CD4-positive, alpha-beta memory T cell (primary cell): ENCODE measurements around the gene NUDT2. TPM values are rescaled to one million over a fixed set of nuclear protein-coding genes. Genes with fewer than 3 reads are reported as not detected.

Experiments
- CTCF ChIA-PET: fragments of 350-600 bp; sonication (Branson Sonifier 250); formaldehyde crosslinking; loops from one replicate; lab custom pipeline; 2021; ENCODE audit warnings: inconsistent platforms; ENCODE audit not compliant: partially characterized antibody; lab: Charles Lee
- POLR2A ChIA-PET: fragments of 350-600 bp; sonication (Branson Sonifier 250); formaldehyde crosslinking; loops from one replicate; lab custom pipeline; 2021; ENCODE audit not compliant: partially characterized antibody; lab: Charles Lee
- DNase-seq, 5 donors: peaks; one replicate each; pipeline versions ENCODE4 v3.0.0 to v3.0.0-alpha.2; 2020 to 2022; ENCODE audit warnings: mixed read lengths in 1 of 5
- H3K27ac ChIP-seq: one replicate; pipeline ENCODE4 v1.7.0; 2013; ENCODE audit warnings: low read depth, low read length
- H3K27me3 ChIP-seq: 2 replicates; pipeline ENCODE4 v1.7.0; 2013; ENCODE audit warnings: mild to moderate bottlenecking, low read length, moderate library complexity; ENCODE audit not compliant: insufficient read depth
- H3K36me3 ChIP-seq: 2 replicates; pipeline ENCODE4 v1.7.0; 2013; ENCODE audit warnings: mild to moderate bottlenecking, low read length, moderate library complexity; ENCODE audit not compliant: insufficient read depth
- H3K4me1 ChIP-seq: 2 replicates; pipeline ENCODE4 v1.7.0; 2013; ENCODE audit warnings: mild to moderate bottlenecking, low read length, moderate library complexity; ENCODE audit not compliant: insufficient read depth
- H3K4me3 ChIP-seq, 2 donors: one replicate each; pipeline ENCODE4 v1.7.0; 2013; ENCODE audit warnings: low read length in 2 of 2, mild to moderate bottlenecking in 1 of 2
- H3K9me3 ChIP-seq, 2 donors: one replicate each; pipeline ENCODE4 v1.7.0; 2013; ENCODE audit warnings: low read length in 2 of 2, control low read depth in 1 of 2; ENCODE audit not compliant: control insufficient read depth in 1 of 2
- H3K27ac Mint-ChIP-seq, 7 donors: one replicate each; pipeline ENCODE4 v1.8.0; 2020 to 2021; ENCODE audit warnings: mixed read lengths in 7 of 7, mild to moderate bottlenecking in 6 of 7, inconsistent platforms in 3 of 7, moderate library complexity in 3 of 7
- H3K27me3 Mint-ChIP-seq, 2 donors: one replicate each; pipeline ENCODE4 v1.8.0; 2020 to 2021; ENCODE audit warnings: mixed read lengths in 2 of 2
- H3K36me3 Mint-ChIP-seq, 2 donors: one replicate each; pipeline ENCODE4 v1.8.0; 2020 to 2021; ENCODE audit warnings: mixed read lengths in 2 of 2, inconsistent platforms in 1 of 2, mild to moderate bottlenecking in 1 of 2
- H3K4me1 Mint-ChIP-seq, 4 donors: one replicate each; pipeline ENCODE4 v1.8.0; 2020 to 2021; ENCODE audit warnings: mixed read lengths in 4 of 4, mild to moderate bottlenecking in 1 of 4
- H3K4me3 Mint-ChIP-seq, 8 donors: one replicate each; pipeline ENCODE4 v1.8.0; 2020 to 2021; ENCODE audit warnings: mixed read lengths in 8 of 8, mild to moderate bottlenecking in 7 of 8, moderate library complexity in 6 of 8, inconsistent platforms in 3 of 8
- H3K9me3 Mint-ChIP-seq, 8 donors: one replicate each; pipeline ENCODE4 v1.8.0; 2020 to 2021; ENCODE audit warnings: mixed read lengths in 8 of 8, mild to moderate bottlenecking in 5 of 8, inconsistent platforms in 3 of 8, moderate library complexity in 1 of 8
- intact Hi-C: fragments of 100-400 bp; cut with micrococcal nuclease; formaldehyde crosslinking; loops from one replicate; pipeline ENCODE4 v1.15.1; 2023
- polyA plus RNA-seq, 2 donors: library from polyadenylated mRNA; unstranded; fragments of 300-500 nt; fragmentation: Illumina TruSeq; gene quantifications; one replicate each; pipeline ENCODE4 v1.2.3, GENCODE V29; 2021
- total RNA-seq, 2 experiments: library from RNA; stranded (reverse); gene quantifications; one replicate each; pipeline ENCODE4 v1.2.3, GENCODE V29; 2021

NUDT2 gene
- total and polyA plus RNA-seq, 4 experiments from 2014 or later: 21.0 to 29.3 (median 23.6) TPM

- POLR2A ChIA-PET: no interaction called here
- no peak overlapping the region for H3K4me3 Mint-ChIP-seq
- H3K27ac ChIP-seq: no peak overlapping the region
- H3K27ac Mint-ChIP-seq: peak overlapping the region in 3 of 7 donors; percentile 0 to 91 (median 18)
- DNase-seq: no peak
- H3K36me3 ChIP-seq: no peaks in the 10 kb centered on the region
- H3K9me3 ChIP-seq: no peaks in the 10 kb centered on the region
- H3K36me3 Mint-ChIP-seq: peaks cover 0 to 5% of the 10 kb centered on the region in 2 donors
- peaks cover 0 to 1% (median 0%) of the 10 kb centered on the region in 8 donors for H3K9me3 Mint-ChIP-seq
- intact Hi-C loops: loop anchor here (5.0 kb wide), 1 partner anchor 509 kb away; the partner anchor contains the start of gene UBE2R2
- peaks cover 17% of the 10 kb centered on the region for H3K4me1 ChIP-seq
- CTCF ChIA-PET: no interaction called here
- H3K4me3 ChIP-seq: no peak overlapping the region
- H3K27me3 Mint-ChIP-seq: no peaks in the 10 kb centered on the region
- H3K4me1 Mint-ChIP-seq: peaks cover 9 to 27% (median 19%) of the 10 kb centered on the region in 4 donors
- no peaks in the 10 kb centered on the region for H3K27me3 ChIP-seq
These were observed 2.7 kb upstream of the NUDT2 start for GRCh38 chr9:34326690-34327089.

GRCh38 chr9:34328500-34328986, 826 bp upstream of the NUDT2 start:
- Mint-ChIP-seq H3K27me3 (no peaks in the 10 kb centered on the region), H3K4me1 (peaks cover 14 to 38% (median 27%) of the 10 kb centered on the region in 4 donors), H3K4me3 (peak overlapping the region; percentile 92 to 97 (median 94)), H3K36me3 (peaks cover 0 to 5% of the 10 kb centered on the region in 2 donors), H3K9me3 (peaks cover 0 to 1% (median 0%) of the 10 kb centered on the region in 8 donors), H3K27ac (peak overlapping the region; percentile 87 to 99 (median 98))
- DNase-seq: no peak
- POLR2A ChIA-PET: interaction anchor here (0.6 kb wide), 1 partner anchor 309 kb away, joined by 3 read pairs; no protein-coding TSS in a partner anchor
- CTCF ChIA-PET: no interaction called here
- Histone ChIP-seq H3K27ac (peak overlapping the region; percentile 67), H3K36me3 (no peaks in the 10 kb centered on the region), H3K27me3 (no peaks in the 10 kb centered on the region), H3K9me3 (no peaks in the 10 kb centered on the region), H3K4me1 (peaks cover 17% of the 10 kb centered on the region), H3K4me3 (peak overlapping the region; percentile 64 to 92)
- intact Hi-C loops: loop anchor here (5.0 kb wide), 1 partner anchor 511 kb away; the partner anchor contains the start of gene UBE2R2

GRCh38 chr9:34331196-34331595, 1.8 kb downstream of the NUDT2 start:
- Mint-ChIP-seq H3K9me3 (no peaks in the 10 kb centered on the region), H3K4me3 (peak overlapping the region in 1 of 8 donors; percentile 44), H3K36me3 (peaks cover 0 to 9% of the 10 kb centered on the region in 2 donors), H3K4me1 (peaks cover 18 to 43% (median 30%) of the 10 kb centered on the region in 4 donors), H3K27ac (peak overlapping the region in 3 of 7 donors; percentile 36 to 82 (median 66)), H3K27me3 (no peaks in the 10 kb centered on the region)
- Histone ChIP-seq H3K9me3 (no peaks in the 10 kb centered on the region), H3K27me3 (no peaks in the 10 kb centered on the region), H3K4me1 (peaks cover 17% of the 10 kb centered on the region), H3K36me3 (no peaks in the 10 kb centered on the region), H3K4me3 (no peak overlapping the region), H3K27ac (no peak overlapping the region)
- intact Hi-C loops: no loop called here
- DNase-seq: no peak
- CTCF ChIA-PET: interaction anchor here (0.6 to 6.2 kb wide), 7 partner anchors 42 to 260 kb away, joined by 3 to 88 read pairs (median 5); partner anchors contain the start of gene MYORG
- POLR2A ChIA-PET: interaction anchor here (5.4 kb wide), 1 partner anchor 45 kb away, joined by 33 read pairs; the partner anchor contains the start of gene MYORG

GRCh38 chr9:34332076-34332964, 3.0 kb downstream of the NUDT2 start:
- no peaks in the 10 kb centered on the region for H3K9me3 ChIP-seq
- peak in 4 of 5 donors; percentile 10 to 19 (median 14) for DNase-seq
- Mint-ChIP-seq H3K27me3 (no peaks in the 10 kb centered on the region), H3K36me3 (peaks cover 1 to 13% of the 10 kb centered on the region in 2 donors), H3K4me3 (peak overlapping the region in 3 of 8 donors; percentile 1 to 60 (median 4)), H3K9me3 (no peaks in the 10 kb centered on the region), H3K4me1 (peaks cover 18 to 43% (median 30%) of the 10 kb centered on the region in 4 donors), H3K27ac (peak overlapping the region in 6 of 7 donors; percentile 2 to 67 (median 35))
- H3K4me3 ChIP-seq: no peak overlapping the region
- H3K27me3 ChIP-seq: no peaks in the 10 kb centered on the region
- intact Hi-C loops: no loop called here
- H3K27ac ChIP-seq: no peak overlapping the region
- H3K4me1 ChIP-seq: peaks cover 17% of the 10 kb centered on the region
- ChIA-PET POLR2A (interaction anchor here (1.1 to 5.4 kb wide), 3 partner anchors 44 to 284 kb away, joined by 3 to 33 read pairs (median 5); partner anchors contain the start of genes MYORG and UBAP2), CTCF (interaction anchor here (0.8 to 6.2 kb wide), 8 partner anchors 41 to 259 kb away, joined by 3 to 88 read pairs (median 6); partner anchors contain the start of gene MYORG)
- H3K36me3 ChIP-seq: no peaks in the 10 kb centered on the region

GRCh38 chr9:34333836-34334235, 4.5 kb downstream of the NUDT2 start:
- Histone ChIP-seq H3K27ac (no peak overlapping the region), H3K4me3 (no peak overlapping the region), H3K9me3 (no peaks in the 10 kb centered on the region), H3K4me1 (peaks cover 8% of the 10 kb centered on the region), H3K36me3 (peaks cover 5% of the 10 kb centered on the region), H3K27me3 (no peaks in the 10 kb centered on the region)
- intact Hi-C loops: no loop called here
- no peak overlapping the region for H3K4me3 Mint-ChIP-seq
- DNase-seq: no peak
- H3K9me3 Mint-ChIP-seq: no peaks in the 10 kb centered on the region
- H3K27ac Mint-ChIP-seq: no peak overlapping the region
- H3K4me1 Mint-ChIP-seq: peaks cover 16 to 35% (median 25%) of the 10 kb centered on the region in 4 donors
- H3K36me3 Mint-ChIP-seq: peaks cover 9 to 21% of the 10 kb centered on the region in 2 donors
- H3K27me3 Mint-ChIP-seq: no peaks in the 10 kb centered on the region
- ChIA-PET CTCF (interaction anchor here (0.7 to 6.2 kb wide), 6 partner anchors 27 to 270 kb away, joined by 3 to 88 read pairs (median 4); partner anchors contain the start of gene MYORG), POLR2A (interaction anchor here (0.7 to 5.4 kb wide), 4 partner anchors 37 to 46 kb away, joined by 3 to 33 read pairs (median 4); partner anchors contain the start of gene MYORG)

- peak overlapping the region in 2 of 7 donors; percentile 26 to 29 for H3K27ac Mint-ChIP-seq
- Histone ChIP-seq H3K36me3 (peaks cover 10% of the 10 kb centered on the region), H3K9me3 (no peaks in the 10 kb centered on the region), H3K27me3 (no peaks in the 10 kb centered on the region), H3K4me3 (no peak overlapping the region), H3K4me1 (peaks cover 8% of the 10 kb centered on the region), H3K27ac (no peak overlapping the region)
- H3K36me3 Mint-ChIP-seq: peaks cover 10 to 25% of the 10 kb centered on the region in 2 donors
- intact Hi-C loops: no loop called here
- no peak for DNase-seq
- H3K4me1 Mint-ChIP-seq: peaks cover 16 to 29% (median 22%) of the 10 kb centered on the region in 4 donors
- ChIA-PET POLR2A (interaction anchor here (1.2 to 5.4 kb wide), 3 partner anchors 37 to 45 kb away, joined by 3 to 33 read pairs (median 5); partner anchors contain the start of gene MYORG), CTCF (interaction anchor here (0.9 to 6.2 kb wide), 4 partner anchors 26 to 270 kb away, joined by 3 to 88 read pairs (median 4); partner anchors contain the start of gene MYORG)
- H3K27me3 Mint-ChIP-seq: no peaks in the 10 kb centered on the region
- no peak overlapping the region for H3K4me3 Mint-ChIP-seq
- H3K9me3 Mint-ChIP-seq: no peaks in the 10 kb centered on the region
These were observed 5.0 kb downstream of the NUDT2 start for GRCh38 chr9:34334337-34334824.
